ENCODE measurements around the gene ZMYND8. TPM values are rescaled to one million over a fixed set of nuclear protein-coding genes. Genes with fewer than 3 reads are reported as not detected.

Gene ZMYND8
- total and polyA plus RNA-seq, 2 of the 4 experiments (the other 2 are of a cell fraction), result 24.0 to 28.2 TPM

- Histone ChIP-seq H3K27ac (ENCODE audit: insufficient read depth, low read length) (no peak overlapping the region), H2BK120ac (ENCODE audit: low read depth, low read length) (no peak overlapping the region), H3K23ac (ENCODE audit: low read depth, low read length) (no peak overlapping the region), H3K56ac (ENCODE audit: extremely low read depth, insufficient read depth, low read length) (no peak overlapping the region), H3K18ac (ENCODE audit: low read depth, low read length) (no peak overlapping the region; the same call in 1 of the 2 replicates), H2AK5ac (ENCODE audit: low read depth, low read length) (no peak overlapping the region), H4K91ac (ENCODE audit: insufficient read depth, low read depth, low read length) (no peak overlapping the region), H3K9me3 (ENCODE audit: control insufficient read depth, insufficient read depth, low read length) (no peaks in the 10 kb centered on the region), H4K8ac (ENCODE audit: low read depth in 2 of 2, low read length in 2 of 2) (no peak overlapping the region), H3K4me2 (ENCODE audit: low read depth, low read length) (no peak overlapping the region), H2BK5ac (ENCODE audit: low read depth, low read length, poor library complexity, severe bottlenecking) (no peak overlapping the region), H3K9me1 (ENCODE audit: insufficient read depth, low read length) (no peaks in the 10 kb centered on the region; the same call in 1 of the 2 replicates), H3K4ac (ENCODE audit: low read depth, low read length) (no peak overlapping the region), H3K9ac (ENCODE audit: low read depth, low read length) (no peak overlapping the region), H2AK9ac (replicated peaks; ENCODE audit: low read depth, low read length, poor library complexity) (no peak overlapping the region), H4K5ac (ENCODE audit: low read depth, low read length) (no peak overlapping the region), H3K4me1 (ENCODE audit: control insufficient read depth, insufficient read depth, low read length) (peaks cover 2% of the 10 kb centered on the region; the same call in 1 of the 2 replicates), H3K4me3 (ENCODE audit: insufficient read depth, low read depth, low read length) (no peak overlapping the region), H3K36me3 (ENCODE audit: control insufficient read depth, insufficient read depth, low read length) (peaks cover 35% of the 10 kb centered on the region), H2AFZ (replicated peaks; ENCODE audit: low read length, poor library complexity) (no peak overlapping the region), H2BK15ac (ENCODE audit: low read depth, low read length) (0 out of 3 replicates have a peak overlapping the region, but pooled peaks have one; percentile 8), H3K14ac (replicated peaks; ENCODE audit: low read depth, low read length) (no peak overlapping the region), H3K27me3 (ENCODE audit: control insufficient read depth, insufficient read depth, low read length) (no peaks in the 10 kb centered on the region), H3K79me1 (ENCODE audit: low read depth in 1 of 2, low read length in 2 of 2) (peaks cover 26 to 33% of the 10 kb centered on the region in 2 experiments), H4K20me1 (ENCODE audit: insufficient read depth, low read length) (no peaks in the 10 kb centered on the region), H2BK20ac (ENCODE audit: low read depth, low read length) (no peak overlapping the region)
- in situ Hi-C loops (cut with MboI; ENCODE audit: low sequenced_read_pairs) (no loop called here), intact Hi-C loops (cut with micrococcal nuclease) (no loop called here), dilution Hi-C loops (cut with HindIII; ENCODE audit: low sequenced_read_pairs, unreplicated experiment) (no loop called here)
- CTCF ChIA-PET, result interaction anchor here (0.6 kb wide), 1 partner anchor 15 kb away, joined by 3 read pairs; no protein-coding TSS in a partner anchor
- no TSS peak for BruUV-seq (replicated peaks)
- WGBS, 2 experiments (ENCODE audit: extremely low coverage in 2 of 2, insufficient read length in 1 of 2), result no CpG with 5 or more reads among the region's 3 CpGs
- no peak for ATAC-seq (ENCODE audit: low read depth)
- no peak for DNase-seq
- POLR2A ChIA-PET (ENCODE audit: unreplicated experiment), result no interaction called here
- TF ChIP-seq RFX5 (IDR thresholded peaks at IDR 0.05; ENCODE audit: low read depth, low read length) (no peak), MAFK (IDR thresholded peaks at IDR 0.05; ENCODE audit: low read depth, low read length) (no peak), SMC3 (IDR thresholded peaks at IDR 0.05; ENCODE audit: low read depth, low read length) (no peak), NFE2L2 (IDR thresholded peaks at IDR 0.05; ENCODE audit: low read depth, low read length) (no peak), ELK1 (IDR thresholded peaks at IDR 0.05; ENCODE audit: borderline replicate concordance, low read depth, low read length) (no peak), USF2 (IDR thresholded peaks at IDR 0.05; ENCODE audit: low read depth, low read length) (no peak), MAZ (IDR thresholded peaks at IDR 0.05; ENCODE audit: borderline replicate concordance, low read depth, low read length) (no peak), RAD21 (IDR thresholded peaks at IDR 0.05; ENCODE audit: low read length) (no peak), POLR2A (IDR thresholded peaks at IDR 0.05; ENCODE audit: low read depth, low read length) (no peak), CTCF (conservative IDR thresholded peaks at IDR 0.05; ENCODE audit: low read depth, low read length) (no peak), BHLHE40 (IDR thresholded peaks at IDR 0.05; ENCODE audit: low read depth, low read length) (no peak), CHD1 (IDR thresholded peaks at IDR 0.05; ENCODE audit: low read depth, low read length) (no peak), CEBPB (IDR thresholded peaks at IDR 0.05; ENCODE audit: low read depth, low read length) (no peak), RCOR1 (IDR thresholded peaks at IDR 0.05; ENCODE audit: insufficient replicate concordance, low read length) (no peak), FOS (IDR thresholded peaks at IDR 0.05; ENCODE audit: low read depth, low read length) (no peak), MXI1 (IDR thresholded peaks at IDR 0.05; ENCODE audit: borderline replicate concordance, low read depth, low read length) (no peak)
These were observed 67.4 kb downstream of the ZMYND8 start for GRCh38 chr20:47289096-47289495.

Measured in IMR-90 (cell line).